DMS79 treated with DMSO at 0.1 percent for 48 hours (cell line): ENCODE results near the gene AANAT.

Experiments
- DNase-seq: peaks from one replicate; lab custom pipeline; 2025; lab: John Stamatoyannopoulos, UW

The AANAT gene

DNA sequence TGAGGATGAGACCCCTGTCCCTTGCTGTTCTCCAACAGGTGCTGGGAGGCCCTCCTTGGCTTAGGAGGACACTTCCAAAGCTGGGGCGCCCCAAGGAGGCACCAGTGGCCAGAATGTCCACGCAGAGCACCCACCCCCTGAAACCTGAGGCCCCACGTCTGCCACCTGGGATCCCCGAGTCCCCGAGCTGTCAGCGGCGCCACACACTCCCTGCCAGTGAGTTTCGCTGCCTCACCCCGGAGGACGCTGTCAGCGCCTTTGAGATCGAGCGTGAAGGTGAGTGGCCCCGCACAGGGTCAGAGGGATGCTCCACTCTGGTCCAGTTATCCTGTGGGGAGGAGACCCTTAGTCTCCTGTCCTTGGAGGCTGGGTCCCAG, 1.2 kb downstream of the AANAT start:
- DNase-seq = no peak

DNA sequence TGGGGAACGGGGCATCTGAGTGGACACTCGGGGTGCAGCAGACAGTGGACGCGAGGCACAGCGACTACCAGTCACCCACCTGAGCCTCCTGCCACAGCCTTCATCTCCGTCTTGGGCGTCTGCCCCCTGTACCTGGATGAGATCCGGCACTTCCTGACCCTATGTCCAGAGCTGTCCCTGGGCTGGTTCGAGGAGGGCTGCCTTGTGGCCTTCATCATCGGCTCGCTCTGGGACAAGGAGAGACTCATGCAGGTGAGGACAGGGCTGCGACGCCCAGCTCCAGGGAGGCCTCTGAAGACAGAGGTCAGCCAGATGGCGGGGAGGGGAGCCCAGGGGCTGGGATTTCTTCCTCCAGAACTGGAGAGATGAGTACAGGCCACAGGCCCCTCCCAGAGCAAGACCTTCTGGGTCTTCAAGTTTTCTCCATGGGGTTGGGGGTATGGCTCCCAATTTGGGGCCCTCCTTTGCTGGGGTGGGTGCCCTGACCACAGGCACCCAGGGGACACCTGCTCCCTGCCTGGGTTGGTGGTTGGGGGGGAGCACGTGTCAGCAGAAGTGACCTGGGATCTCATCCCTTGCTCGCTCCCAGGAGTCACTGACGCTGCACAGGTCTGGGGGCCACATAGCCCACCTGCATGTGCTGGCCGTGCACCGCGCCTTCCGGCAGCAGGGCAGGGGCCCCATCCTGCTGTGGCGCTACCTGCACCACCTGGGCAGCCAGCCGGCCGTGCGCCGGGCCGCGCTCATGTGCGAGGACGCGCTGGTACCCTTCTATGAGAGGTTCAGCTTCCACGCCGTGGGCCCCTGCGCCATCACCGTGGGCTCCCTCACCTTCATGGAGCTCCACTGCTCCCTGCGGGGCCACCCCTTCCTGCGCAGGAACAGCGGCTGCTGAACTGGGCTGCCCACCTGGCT, 1.9 kb downstream of the AANAT start:
- no peak for DNase-seq

DNA sequence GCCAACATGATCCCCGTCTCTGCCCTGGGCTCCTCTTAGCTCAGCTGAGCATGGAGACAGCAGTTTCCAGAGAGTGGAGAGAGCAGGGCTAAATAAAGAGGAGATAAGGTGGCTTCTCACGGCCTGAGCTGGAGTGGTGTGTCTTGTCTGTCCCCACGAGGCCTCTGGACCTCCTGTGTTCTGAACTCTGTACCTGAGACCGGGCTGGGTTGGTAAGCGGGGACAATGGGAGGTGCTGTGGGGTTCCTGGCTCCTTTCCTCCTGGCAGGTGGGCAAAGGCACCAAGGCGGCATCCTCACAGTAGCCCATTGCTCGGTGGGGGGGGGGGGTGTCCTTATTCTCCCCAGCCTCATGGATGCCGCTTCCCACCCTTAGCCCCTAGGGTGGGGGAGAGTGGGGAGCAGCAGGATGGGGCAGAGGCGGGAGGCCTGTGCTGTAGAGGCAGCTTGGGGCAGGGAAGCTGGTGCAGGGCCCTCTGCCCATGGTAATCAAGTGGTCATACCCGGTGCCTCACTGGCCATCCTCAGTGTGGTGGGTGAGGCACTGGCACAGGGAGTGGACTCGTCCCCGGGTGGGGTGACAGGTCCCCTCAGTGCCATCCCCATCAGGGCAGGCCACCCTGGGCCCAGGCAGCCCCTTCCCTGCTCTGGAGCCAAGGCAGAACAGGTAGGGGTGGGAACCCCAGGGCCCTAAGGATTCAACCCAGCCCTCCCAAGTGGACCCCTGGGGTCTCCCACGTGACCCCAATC, 2.8 kb downstream of the AANAT start:
- DNase-seq = no peak

DNA sequence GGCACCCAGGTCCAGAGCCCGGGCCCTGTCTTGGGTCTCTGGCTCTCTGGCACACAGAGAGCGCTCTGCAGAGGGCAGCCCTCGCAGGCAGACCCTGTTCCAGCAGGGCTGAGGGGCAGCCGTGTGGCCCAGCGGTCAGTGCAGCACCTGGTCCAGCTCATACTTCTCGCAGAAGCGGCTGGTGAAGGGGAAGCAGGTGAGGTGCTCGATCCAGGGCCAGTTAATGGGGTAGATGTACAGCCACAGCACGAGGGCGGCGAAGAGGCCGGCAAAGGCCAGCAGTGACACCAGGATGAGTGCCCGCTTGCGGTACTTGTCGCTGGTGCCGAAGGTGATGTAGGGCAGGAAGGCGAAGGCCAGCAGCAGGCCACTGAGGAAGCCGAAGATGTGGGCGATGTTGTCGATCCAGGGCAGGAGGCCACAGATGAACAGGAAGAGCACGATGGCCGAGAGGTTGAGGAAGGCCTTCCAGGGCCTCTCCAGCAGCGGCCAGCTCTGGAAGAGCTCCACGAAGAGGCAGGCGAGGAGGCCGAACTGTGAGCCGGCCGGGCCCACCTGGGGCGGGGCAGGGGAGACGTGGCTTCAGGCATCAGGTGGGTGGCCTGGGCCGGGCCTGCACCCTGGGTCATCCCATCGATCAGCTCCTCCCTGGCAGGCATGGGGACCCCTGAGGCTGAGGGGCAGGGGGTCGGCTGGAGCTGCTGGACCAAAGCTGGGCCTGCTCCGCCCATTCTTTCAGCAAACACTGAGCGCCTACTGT, 4.3 kb downstream of the AANAT start:
- no peak for DNase-seq

DNA sequence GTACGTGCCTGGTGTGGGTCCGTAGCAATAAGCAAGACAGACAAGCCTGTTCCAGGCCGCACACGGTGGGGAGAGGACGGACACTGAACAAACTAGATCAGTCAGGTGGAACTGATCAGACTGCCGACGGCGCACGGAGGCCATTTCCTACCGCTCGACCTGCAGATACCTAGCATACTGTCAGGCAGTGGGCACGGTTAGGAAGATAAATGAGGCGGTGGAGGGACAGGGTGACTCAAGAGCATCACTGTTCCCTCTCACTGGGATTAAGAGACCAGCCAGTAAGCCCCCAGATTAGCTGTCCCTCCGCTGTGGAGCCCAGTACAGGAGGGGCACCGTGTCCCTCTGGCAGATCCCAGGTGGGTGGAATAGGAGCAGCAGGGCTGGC, 4.8 kb downstream of the AANAT start:
- no peak for DNase-seq

DNA sequence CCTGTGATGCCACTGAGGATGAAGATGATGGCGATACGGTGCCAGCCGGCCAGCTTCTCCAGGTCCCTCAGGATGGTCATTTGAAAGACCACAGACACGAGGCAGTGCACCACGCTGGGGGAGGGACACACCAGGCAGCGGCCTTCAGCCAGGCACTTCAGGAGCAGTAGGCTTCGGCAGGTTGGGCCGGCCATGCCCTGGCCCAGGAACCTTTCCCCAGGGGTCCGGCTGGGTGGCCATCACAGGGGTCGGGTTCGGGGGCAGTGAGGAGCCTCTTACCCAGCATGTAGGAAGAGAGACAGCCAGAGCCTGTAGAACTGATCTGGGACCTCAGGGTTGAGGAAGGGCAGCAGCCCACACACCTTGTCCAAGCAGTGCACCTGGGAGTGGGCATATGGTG, 5.3 kb downstream of the AANAT start:
- no peak for DNase-seq

DNA sequence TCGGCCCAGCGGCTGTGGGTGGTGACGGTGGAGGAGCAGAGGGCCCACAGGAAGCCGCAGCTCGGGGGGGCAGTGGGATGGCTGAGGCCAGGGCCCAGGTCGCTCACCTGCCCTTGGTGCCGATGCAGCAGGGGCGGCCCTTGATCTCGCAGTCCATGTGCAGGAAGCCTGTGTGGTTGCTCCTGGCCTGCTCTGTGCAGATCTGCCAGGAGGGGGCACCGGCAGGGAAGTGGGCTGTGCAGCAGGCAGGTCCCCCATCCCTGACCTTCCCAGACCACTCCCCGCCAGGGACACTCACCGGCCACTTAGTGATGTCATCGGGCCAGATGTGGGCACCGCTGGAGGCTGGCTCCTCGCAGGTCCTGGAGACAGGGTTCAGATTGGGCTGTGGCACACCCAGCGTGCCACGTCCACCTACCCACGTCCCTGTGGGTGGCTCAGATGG, 6.2 kb downstream of the AANAT start:
- no peak for DNase-seq

DNA sequence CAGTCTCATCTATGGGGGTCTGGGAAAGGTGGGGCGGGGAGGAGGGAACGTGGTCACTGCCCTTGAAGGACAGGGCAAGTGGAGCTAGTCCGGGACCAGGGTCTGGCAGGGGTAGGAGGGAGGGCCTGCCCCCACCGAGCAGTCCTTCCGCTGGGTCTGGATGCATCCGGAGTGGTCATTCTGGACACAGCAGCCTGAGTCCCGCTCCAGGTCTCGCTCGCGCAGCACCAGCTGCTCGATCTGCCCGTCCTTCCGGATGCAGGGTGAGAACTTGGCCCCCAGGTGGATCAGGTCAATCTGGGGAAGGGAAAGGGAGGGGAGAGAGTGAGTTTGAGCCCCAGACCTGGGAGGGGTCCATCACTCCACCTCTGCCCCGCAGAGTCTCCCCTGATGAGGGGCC, 6.8 kb downstream of the AANAT start:
- DNase-seq = no peak

DNA sequence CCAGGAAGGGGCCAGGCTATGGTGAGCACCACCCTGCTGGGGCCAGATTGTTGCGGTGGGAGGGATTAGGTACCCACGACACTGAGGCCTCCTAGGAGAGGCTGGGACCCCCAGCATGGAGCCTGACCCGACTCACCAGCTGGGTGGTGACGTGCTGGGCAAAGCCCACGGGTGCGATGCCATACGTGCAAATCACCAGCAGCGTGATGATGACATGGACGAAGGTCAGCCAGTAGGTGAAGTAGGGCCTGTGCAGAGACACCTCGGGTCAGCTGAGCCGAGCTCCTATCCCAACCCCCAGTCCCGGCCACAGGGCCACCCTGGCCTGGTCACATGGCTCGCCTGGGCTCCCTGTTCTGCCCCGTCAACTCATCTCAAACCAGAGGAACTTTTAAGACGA, 7.5 kb downstream of the AANAT start:
- no peak for DNase-seq

DNA sequence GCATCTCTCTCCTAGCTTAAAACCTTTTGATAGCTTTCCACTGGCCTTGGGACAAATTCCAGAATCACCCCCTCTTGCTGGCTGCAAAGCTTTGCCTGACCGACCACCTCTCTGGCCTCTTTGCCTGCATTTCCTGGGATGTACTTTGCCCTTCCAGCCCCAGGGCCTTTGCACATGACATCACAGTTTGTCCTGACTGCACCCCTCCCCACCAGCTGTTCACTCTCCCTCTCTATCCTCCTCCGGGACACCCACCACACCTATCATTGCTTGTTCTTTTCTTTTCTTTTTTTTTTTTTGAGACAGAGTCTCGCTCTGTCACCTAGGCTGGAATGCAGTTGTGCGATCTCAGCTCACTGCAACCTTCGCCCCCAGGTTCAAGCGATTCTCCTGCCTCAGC, 7.9 kb downstream of the AANAT start:
- no peak for DNase-seq

DNA sequence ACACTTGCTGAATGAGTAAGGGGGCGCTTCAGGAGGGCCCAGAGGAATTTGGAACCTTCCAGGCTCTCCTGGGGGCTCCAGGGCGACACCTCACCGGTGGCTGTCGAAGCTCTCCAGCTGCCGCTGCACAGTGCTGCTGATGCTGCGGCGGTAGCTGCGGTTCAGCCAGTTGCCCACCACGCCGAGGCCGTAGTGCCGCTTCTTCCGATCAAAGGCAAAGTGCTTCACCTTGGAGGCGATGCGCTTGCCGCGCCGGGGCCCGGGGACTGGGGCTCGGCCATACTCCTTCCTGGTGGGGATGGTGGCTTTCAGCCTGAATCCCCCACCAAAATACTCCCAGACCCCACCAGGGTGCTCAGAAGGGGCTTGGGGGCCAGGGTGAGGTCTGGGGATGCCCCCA, 9.3 kb downstream of the AANAT start:
- no peak for DNase-seq

DNA sequence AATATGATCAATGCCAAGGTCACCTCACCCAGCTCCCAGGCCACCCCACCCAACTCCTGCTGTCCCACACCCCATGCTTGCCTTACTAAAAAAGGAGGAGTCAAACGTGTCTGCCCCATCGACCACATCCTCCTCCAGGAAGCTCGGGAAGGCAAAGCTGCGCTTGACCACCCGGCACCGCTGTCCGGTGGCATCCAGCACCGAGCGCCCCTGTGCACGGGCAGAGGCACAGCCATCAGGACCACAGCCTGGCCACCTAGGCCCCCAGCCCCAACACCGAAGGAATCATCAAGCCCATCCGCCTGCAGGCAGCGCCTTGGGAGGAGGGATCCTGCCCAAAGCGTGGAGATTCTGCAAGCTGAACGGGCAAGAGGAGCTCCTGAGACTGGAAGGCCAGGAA, 10.2 kb downstream of the AANAT start:
- no peak for DNase-seq

DNA sequence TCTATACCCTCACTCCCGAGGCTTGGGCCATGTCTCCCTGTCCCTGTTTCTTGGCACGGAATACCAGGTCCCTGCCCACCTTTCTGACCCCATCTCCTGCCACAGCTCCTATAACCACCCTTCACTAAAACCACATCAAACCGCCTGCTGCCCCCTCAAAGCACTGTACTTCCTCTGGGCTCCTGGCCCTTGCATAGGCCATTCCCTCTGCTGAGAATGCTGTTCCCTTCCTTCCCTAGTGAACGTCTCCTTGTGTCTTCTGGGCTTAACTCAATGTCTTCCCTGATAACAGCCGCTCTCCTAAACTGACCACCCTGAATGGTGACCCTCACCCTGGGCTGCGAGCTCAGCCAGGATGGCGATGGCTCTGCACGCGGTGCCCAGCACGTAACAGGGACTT, 10.7 kb downstream of the AANAT start:
- no peak for DNase-seq

DNA sequence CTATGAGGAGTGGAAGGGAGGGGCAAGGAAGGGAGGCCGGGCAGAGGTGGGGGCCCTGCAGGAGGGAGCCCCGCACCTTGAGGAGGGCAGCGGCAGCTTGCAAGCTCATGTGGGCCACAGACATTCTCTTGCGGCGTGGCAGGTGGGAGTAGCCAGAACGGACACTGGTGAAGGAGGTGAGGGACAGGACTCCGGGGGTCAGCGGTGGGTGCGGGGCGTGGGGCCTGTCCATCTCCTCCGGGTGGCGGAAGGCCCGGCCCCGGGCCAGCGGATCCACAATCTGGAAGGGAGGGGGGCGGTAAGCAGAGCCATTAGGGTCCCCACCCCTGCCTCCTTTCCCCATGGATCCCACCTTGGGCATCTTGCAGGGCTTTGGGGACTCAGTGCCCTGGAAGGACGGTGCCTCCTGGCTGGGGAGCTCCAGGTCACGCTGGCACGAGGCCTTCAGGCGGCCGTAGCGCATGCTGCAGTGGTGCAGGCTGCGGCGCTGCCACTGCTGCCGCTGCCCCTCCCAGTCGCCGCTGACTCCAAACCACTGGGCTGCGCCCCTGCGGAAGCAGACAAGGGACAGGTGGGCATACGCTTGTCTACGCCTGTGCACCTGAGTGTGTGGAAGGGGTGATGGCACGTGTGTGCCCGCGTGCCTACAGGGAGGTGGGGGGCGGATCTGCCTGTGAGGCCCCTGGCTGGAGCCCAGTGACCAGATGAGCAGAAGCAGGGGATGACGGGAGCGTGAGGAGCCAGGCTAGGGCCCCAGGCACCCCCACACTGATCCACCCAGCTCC, 11.5 kb downstream of the AANAT start:
- DNase-seq = no peak

DNA sequence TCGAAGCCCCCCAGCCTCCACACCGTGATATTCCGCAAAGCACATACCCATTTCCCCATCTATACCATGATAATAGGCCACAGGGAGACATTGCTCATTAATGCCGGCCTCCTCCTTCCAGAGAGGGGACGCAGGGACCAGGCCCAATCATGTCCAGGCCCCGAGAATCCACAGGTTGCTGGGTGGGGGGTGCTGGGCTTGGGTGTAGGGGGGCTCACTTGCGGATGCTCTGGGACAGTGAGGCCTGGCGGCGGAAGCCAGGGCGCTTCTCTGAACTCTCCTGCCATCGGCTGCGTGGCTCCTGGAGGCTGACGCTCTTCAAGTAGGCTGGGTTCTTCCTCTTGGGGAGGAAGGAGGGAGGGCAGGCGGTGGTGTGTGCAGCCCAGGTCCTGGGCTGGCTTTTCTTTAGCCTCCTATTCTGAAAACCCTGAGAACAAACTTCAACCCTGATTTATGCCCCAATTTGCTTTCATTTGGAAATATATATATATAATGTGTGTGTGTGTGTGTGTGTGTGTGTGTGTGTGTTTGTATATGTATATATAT, 12.2 kb downstream of the AANAT start:
- no peak for DNase-seq

DNA sequence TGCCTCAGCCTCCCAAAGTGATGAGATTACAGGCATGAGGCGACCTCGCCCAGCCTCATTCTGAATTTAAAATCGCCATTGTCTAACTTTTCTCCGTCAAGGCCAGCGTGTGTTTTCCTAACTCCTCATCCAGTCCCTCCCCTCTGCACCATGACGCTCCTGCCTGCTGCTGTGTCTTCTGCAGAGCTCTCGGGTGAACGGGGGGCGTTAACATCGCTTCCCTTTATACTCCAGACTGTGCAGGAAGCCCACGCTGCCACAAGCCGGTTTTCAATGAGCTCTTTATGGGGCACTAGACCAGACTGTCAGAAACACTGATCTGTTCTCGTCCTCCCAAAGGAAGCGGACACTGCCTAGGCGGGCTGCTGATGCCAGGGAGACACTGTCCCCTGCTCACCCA, 13.2 kb downstream of the AANAT start:
- no peak for DNase-seq

DNA sequence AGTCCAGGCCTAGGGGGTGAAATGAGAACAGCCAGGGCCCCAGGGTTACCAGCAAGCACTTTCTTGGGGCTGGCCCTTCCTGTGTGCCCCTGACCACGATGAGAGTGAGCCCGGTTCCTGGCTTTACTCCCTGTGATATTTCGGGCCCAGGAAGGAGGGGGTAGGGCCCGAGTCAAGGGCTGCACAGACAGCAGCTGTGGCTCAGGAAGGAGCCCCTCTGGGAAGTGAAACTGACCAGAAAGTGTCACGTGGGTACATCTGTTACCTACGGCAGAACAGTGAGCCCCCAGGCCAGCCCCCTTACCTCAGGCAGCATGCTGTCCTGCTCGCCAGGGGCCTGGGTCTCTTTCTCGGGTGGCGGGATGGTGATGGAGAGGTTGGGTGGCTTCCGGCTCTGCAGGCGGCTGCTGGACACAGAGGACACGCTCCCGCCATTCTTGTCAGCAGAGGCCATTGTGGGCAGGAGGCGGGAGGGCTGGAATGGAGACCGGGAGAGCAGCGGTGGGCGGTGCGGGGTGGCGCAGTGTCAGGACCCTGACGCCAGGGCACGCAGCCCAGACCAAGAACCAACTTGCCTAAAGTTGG, 13.8 kb downstream of the AANAT start:
- no peak for DNase-seq

DNA sequence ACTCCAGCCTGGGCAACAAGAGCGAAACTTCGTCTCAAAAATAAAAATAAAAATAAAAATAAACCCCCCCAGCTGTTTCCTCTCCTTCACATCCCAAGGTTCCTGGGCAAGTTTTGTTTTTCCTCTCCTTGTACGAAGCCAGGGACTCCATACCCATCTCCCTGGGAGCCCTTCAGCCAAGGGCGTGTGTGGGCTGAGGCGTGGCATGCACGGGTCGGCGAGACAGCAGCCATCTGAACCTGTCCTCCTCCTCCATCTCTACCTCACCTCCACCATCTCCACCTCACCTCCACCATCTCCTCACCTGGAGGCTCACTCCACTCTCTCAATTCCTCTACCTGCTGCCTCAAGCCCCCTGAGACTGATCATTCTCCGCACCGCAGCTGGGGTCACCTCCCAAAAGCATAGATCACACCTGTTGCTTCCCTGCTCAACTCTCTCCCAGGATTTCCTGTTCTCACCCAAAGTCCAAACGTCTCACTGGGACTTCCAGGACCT, 16.9 kb downstream of the AANAT start:
- no peak for DNase-seq

DNA sequence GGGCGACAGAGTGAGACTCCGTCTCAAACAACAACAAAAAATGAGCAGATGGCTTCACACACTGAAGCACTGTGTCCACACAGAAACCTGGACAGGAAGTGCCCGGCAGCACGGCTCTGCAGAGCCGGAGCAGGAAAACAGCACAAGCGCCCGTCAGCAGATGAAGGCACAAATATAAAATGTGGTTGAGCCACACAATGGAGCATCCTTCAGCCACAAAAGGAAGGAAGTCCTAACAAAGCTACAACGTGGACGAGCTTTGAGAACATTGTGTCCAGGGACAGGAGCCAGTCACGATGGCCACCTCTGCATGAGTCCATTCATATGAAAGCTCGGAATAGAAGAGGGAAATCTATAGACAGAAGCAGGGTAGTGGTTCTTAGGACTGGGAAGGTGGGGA, 18.2 kb downstream of the AANAT start:
- DNase-seq = no peak

DNA sequence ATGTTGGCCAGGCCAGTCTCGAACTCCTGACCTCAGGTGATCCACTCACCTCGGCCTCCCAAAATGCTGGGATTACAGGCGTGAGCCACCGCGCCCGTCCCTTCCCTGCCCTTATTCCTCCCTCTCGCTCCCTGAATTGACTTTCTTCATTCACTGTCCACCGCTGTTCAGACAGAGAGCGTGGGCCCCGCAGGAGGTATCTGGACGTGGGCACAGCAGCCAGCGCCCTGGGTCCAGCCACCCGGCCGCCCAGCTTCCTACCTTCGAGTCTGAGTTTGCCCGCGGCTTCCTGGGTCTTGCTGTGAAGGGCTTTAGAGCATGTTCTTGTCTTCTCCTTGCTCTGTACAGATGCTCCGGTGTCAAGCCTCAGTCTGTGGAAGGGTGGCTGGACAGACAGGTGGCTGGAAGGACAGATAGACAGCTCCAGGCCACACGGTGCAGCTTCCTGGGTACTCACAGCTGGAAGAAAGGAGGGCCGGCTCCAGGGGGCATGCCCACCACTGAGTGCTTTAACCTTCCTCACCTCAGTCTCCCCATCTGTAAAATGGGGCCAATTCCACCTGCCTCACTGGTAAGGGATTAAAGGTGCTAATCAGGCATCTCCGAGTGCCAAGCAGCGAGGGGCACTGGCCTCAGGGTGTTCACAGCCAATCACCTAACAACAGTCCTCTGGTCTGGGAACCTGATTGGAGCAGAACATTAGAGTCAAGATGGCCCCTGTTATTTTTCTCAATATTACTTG, 20.2 kb downstream of the AANAT start:
- DNase-seq = no peak
